ENCODE data around the gene KDM8.

Gene KDM8

DNA sequence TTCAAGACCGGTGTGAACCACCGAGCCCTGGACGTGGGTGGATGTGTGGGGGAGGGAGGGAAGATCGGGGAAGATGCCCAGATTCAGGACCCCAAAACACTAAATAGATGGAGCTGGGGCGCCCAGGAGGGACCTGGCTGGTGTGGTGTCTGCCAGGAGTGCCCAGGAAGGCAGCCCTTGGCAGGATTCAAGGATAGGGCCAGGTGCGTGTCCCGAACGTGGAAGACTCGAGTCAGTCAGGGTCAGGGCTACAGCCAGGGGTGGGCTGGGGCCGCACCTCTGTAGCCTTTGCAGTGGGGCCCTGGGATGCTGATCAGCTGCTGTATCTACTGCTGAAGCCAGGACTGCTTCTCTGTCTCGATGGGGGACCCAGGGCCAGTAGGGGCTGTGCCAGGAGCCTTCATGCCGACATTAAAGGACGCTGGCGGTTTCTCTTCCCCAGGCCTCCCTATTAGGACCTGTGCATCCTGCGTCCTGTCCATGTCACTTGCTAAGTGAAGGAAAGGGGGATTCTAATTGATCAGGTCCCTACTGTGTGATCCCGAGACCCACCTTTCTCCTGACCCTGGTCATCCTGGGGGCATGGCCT, 13.1 kb downstream of the KDM8 start:
- DNase-seq, result no peak

- peak; percentile 37 for DNase-seq
Observed at GRCh38 chr16:27217256-27217655, 13.9 kb downstream of the KDM8 start.

- no peak for DNase-seq
Observed at GRCh38 chr16:27218756-27219155, 15.4 kb downstream of the KDM8 start.

GRCh38 chr16:27219161-27219560, 15.8 kb downstream of the KDM8 start:
- no peak for DNase-seq

DNA sequence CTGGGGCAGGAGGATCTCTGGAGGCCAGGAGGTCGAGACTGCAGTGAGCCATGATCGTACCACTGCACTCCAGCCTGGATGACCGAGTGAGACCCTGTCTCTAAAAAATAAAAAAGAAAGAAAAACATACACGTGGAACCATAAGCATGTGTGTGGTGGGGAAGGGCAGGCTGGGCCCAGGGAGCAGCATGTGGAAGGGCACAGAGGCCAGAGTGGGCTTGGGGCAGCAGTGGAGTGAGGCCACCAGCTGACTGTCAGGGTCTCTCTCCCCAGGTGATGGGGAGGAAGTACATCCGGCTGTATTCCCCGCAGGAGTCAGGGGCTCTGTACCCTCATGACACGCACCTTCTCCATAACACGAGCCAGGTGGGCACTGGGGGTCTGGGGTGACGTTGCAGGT, 16.8 kb downstream of the KDM8 start:
- no peak for DNase-seq

DNA sequence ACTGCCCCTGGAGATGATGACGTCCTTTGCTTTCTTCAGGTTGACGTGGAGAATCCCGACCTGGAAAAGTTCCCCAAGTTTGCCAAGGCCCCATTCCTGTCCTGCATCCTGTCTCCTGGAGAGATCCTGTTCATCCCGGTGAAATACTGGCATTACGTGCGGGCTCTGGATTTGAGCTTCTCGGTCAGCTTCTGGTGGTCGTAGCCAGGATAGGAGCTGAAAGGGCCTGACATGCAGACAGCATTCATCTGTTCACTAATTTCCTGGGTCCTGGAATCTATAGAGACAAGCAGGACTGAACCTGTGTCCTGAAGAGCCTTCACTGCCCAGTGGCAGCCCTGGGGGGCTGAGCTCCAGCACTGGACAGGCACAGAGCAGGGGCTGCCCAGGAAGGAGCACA, 17.2 kb downstream of the KDM8 start:
- no peak for DNase-seq

DNA sequence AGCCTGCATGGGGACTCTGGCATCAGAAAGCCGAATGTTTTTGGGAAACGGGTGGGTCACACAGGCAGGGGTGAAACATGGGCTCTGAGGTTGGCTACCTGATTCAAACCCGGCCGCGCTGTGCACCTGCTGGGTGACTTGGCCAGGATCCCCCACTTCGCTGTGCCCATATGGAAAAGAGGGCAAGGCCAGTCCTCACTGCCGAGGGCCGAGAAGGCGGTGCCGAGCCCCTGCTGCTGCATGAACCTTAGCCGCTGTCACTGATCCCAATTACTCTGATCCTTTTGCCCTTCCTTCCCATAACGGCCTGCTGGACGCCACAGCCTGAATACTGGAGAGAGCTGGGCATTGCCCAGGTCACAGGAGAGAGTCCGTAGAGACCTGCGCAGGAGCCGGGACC, 17.7 kb downstream of the KDM8 start:
- no peak for DNase-seq

- no peak for DNase-seq
Observed at GRCh38 chr16:27221576-27222248, 18.4 kb downstream of the KDM8 start.

DNA sequence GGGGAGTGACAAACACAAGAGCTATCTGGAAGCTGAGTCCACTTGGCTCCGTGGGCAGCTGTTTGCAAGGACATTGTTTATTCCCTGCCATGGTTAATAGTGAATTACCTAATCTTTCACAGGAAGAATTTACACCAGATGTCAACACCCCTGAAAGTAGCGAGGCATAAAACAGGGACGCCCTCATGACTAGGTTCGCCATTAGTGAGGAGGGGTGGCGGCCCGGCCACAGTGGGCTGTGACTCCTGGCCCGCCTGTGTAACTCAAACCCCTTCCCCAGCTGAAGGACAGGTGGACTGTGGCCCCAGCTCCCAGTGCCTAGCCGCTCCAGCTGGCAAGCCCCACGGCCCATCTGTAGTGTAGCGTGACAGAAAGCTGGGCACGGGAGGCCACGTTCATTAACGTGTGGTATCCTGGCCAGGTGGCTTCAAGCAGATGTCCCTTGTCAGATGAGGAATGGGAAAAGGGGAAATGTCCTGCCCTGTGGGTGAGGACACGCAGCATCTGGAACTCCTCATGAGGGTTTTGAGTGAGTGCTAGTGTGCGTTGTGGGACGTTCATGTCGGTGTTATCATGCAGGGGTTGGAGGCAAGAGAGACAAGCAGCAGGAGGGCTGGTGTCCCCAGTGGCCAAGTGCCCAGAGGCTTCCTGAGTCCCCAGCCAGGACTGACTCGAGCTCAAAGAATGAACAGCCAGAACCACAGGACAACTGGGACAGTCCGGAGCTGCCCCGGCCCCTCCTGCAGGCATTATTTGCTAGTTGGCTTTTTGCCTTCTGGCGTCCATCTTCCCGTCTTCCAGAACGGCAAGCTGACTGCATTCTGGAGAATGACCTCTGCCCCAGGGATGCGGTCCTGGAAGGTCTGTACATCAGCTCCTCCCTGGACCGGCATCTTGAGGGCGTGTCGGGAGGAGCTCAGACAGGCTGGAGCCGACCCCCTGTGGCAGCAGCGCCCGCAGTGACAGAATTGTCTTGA, 19.2 kb downstream of the KDM8 start:
- no peak for DNase-seq

DNA sequence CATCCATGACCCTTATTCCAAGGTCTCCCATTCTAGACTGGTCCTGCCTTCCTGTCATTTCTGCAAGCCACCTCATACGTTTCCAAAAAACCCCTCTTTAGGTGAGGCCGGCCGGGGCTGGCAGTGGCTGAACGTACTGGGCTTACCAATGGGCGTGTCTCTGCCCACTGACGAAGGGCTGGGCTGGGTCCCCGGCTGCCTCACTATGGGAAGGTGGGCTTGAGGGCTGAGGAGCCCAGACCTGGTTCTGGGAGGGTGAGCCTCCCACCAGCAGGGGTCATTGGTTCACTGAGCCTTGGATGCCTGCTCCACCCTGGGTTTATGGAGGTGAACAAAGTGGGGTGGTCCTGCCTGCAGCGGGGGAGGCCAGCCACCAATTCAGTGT, 19.9 kb downstream of the KDM8 start:
- no peak for DNase-seq

DNA sequence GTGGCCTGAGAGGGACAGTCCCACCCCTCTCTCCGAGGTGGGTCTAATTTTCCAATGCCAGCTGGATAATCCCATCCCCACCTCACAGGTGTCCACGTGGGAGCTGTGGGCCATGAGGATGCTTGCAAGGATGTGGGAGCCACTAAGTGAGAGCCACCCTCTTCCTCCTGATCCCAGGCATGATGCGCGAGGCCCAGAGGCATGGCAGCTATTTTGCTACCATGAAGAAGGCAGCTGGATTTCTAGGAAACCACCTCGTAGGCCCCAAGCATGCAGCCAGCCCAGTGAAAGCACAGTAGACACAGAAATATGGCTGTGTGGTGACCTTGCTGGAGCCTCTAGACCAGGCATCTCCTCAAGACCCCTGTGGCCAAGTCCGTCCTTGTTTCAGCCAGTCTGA, 20.4 kb downstream of the KDM8 start:
- no peak for DNase-seq

DNA sequence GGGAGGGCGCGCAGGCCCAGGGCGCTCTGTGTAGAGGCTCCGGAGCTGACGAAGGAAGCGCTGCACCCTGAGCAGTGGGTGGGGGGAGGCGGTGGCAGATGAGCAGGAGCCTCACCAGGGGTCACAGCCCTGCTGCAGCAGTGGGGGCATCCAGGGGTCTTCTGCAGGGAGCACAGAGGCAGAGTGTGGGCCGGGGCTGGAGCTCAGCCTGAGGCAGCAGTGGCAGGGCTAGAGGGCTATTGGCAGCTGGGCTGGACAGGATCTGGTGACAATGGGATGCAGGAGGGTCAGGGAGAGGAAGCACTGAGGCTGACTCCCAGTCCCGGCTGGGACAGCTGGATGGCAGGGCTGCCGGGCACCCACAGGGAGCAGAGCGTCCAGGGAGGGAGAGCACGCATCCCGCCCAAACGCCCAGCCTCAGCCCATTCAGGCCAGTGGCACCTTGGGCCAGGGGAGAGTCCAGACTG, 21.0 kb downstream of the KDM8 start:
- DNase-seq, result no peak

GRCh38 chr16:27224741-27225300, 21.5 kb downstream of the KDM8 start:
- DNase-seq, result no peak

- no peak for DNase-seq
Observed at GRCh38 chr16:27225536-27226360, 22.4 kb downstream of the KDM8 start.

GRCh38 chr16:27226476-27226875, 23.1 kb downstream of the KDM8 start:
- no peak for DNase-seq

DNA sequence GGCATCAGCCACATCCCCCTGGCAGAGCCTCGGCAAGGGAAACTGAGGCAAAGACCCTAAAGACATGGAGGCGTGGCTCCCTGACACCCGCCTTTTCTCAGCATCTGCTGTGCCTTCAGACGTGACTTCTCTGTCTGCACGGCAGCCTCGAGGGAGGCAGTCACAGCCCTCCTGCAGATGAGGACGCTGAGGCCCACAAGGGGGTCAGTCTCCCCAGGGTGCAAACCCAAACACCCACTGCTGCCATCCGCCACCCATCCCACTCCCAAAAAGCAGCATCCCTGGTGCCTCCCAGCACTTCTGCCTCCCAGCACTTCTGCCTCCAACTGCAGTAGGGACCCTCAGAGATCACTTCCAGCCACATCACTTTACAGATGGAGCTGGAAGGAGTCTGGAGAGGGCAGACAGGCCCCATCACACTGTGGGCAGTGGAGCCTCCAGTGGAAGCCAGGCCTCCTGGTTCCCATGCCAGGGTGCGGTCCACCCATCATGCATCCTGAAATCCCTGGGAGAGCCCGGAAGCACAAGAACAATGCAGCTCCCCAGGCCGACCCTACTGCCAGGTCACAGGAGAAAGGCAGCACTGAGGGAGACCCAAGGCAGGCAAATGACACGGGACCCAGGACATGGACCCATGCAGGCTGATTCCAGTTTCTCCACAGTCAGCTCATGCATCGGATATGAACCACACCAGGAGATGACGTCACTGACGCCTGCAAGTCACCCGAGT, 23.8 kb downstream of the KDM8 start:
- no peak for DNase-seq

- DNase-seq, result no peak
Observed at GRCh38 chr16:27228045-27228444, 24.7 kb downstream of the KDM8 start.

DNA sequence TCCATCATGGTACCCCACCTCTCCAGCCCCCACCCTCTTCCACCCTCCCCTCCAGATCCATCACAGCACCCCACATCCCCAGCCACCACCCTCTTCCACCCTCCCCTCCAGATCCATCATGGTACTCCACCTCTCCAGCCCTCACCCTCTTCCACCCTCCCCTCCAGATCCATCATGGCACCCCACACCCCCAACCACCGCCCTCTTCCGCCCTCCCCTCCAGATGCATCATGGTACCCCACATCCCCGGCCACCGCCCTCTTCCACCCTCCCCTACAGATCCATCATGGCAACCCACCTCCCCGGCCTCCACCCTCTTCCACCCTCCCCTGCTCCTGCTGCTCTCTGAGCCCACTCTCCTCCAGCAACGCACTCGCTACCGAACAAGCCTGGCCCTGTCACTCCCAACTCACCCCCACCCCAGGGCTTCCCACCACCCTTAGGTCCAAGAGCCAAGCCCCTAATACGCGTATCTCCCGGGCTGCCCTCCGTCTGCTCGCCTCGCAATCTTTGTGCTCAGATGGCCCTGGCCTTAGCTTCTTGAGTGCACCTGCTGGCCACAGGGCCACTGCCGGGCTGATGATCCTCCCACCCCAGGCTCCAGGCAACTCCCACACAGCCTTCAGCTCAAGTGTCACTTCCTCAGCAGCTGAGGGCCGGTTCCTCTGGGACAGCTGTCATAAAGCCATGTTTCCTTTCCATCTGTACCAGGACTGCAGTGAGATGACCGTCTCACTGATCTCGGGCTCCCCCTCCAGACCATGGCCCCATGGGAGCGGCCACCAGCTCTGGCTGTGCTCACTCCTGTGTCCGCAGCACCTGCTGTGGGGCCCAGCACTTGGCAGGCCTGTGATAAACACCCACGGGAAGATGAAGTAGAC, 25.5 kb downstream of the KDM8 start:
- no peak for DNase-seq

GRCh38 chr16:27229891-27230470, 26.7 kb downstream of the KDM8 start:
- no peak for DNase-seq

DNA sequence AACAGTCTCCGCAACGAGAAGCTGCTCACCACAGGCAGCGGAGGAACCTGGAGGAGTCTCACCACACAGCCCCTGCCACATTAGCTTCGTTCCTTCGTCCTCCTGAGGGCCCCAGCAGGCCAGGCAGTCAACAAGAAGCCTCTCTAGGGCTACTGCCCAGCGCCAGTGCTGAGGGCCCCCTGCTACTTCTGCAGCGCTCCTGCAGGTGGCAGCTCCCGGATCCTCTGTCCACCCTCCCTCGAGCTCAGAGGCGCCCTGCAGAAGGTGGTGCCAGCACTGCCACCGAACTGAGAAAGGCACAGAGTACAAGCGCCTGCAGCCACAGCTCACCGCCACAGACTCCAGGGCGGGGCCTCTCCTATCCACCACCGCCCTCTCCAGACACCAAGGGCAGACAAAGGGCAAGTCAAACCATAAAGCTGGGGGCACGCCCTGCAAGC, 27.3 kb downstream of the KDM8 start:
- no peak for DNase-seq
